HL-60/S4 treated with retinoic acid at 250 ng/mL for 4 days and 3 days (cell line): ENCODE results near the gene TIMM17A.

Experiments used
- in situ Hi-C: fragments of 300-500 bp; cut with MboI; formaldehyde crosslinking; loops from 2 replicates; pipeline ENCODE4 v1.7.0; 2022; ENCODE audit warnings: low sequenced_read_pairs

Gene TIMM17A

DNA sequence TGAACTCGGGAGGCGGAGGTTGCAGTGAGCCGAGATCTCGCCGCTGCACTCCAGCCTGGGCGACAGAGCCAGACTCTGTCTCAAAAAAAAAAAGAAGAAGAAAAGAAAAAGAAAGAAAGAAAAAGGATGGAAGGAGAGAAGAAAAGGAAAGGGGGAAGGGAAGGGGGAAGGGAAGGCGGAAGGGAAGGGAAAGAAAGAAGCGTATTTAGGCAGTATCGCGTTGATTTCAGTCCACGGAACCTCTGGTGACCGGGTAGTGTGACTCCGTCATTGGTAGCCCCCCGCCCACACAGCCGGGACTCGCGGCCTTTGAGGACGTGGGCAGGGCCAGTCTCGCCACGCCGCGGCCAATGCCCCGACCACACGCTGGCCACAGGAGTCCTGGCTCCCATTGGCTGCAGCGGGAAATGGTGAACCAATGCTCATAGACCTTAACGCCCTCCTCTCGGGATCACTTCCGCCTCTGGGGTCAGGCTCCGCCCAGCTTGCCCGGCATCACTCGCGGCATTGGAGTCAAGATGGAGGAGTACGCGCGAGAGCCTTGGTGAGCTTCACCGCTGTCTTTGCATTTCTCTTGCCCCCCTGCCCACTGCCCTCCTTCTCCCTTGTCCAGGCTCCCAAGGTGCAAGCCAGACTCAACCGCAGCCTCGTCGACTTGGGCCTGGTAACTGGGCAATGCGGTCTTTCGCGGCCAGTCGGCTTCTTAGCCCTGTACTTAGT lies at the start of gene TIMM17A:
TIMM17A (plus strand) TSS at position 495 of the 720 bp plus-strand sequence; CDS start at position 519, 24 bp downstream.
- in situ Hi-C loops: no loop called here

GRCh38 chr1:201906336-201906735 lies 49.0 kb upstream of the TIMM17A start:
- in situ Hi-C loops: no loop called here

DNA sequence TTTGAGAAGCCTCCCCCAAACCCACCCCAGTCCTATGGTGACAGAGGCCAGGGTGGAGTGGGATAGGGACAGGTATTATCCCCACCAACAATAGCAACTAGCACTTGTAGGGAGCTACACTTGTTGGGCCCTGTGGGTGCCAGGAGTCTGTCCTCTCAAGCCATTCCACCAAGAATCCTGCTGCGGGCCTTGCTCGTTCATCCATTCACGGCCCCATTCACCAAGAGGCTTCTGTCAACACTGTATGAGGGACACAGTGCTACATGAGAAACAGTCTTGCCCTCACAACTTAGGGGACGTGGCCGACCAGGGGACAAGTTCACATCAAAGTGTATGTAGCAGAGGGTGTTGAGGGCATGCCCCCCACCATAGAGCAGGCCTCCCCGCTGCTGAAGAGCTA lies 47.7 kb upstream of the TIMM17A start:
- in situ Hi-C loops: no loop called here

DNA sequence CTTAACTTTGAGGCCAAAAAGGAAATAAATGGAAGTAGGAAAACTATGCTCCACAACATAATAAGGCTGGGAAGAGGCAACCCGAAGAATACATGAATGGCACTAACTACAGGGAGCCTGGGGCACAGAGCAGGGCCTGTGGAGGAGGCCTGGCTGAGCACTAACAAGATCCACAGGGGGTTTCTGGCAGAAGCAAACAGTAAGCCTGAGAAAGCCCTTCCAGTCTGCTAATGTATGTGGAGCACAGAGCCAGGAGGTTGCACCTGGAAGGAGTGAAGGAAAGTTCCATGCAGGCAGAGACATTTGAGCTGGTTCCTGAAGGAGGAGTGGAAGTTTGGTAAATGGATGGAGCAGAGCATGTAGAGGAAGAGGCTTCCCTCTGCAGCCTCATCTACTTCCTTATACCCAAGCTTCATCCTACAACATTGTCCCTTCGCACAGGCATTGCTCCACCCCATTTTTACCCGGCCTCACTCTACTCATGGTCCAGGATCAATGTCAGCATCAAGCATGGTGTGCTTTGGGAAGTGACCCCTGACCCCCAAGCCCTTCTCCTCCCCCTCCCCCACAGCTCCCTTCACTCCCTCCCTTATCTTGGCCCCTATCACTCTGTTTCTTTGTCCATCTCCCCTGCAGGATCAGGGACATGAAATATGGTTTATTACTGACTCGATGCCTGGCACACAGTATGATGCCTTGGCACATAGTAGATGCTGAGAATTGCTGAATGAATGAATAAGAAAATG lies 43.3 kb upstream of the TIMM17A start:
- in situ Hi-C loops: no loop called here

DNA sequence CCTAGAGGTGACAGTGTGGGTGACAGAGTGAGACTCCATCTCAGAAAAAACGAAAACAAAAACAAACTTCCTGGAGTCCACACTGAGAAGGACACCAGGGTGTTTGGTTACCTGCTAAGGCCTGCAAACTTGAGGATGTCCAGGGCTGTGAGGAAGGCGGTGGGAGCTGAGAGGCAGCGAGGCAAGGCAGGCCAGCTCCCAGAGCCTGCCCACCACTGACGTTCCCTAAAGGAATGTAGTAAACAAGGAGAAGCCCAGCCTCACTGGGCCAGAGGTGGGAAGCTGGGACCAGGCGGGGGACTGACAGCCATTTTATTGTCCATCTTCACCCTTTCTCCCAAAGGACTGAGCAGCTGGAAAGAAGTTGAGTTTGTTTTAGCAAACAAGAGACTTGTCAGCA lies 42.5 kb upstream of the TIMM17A start:
- in situ Hi-C loops: no loop called here

DNA sequence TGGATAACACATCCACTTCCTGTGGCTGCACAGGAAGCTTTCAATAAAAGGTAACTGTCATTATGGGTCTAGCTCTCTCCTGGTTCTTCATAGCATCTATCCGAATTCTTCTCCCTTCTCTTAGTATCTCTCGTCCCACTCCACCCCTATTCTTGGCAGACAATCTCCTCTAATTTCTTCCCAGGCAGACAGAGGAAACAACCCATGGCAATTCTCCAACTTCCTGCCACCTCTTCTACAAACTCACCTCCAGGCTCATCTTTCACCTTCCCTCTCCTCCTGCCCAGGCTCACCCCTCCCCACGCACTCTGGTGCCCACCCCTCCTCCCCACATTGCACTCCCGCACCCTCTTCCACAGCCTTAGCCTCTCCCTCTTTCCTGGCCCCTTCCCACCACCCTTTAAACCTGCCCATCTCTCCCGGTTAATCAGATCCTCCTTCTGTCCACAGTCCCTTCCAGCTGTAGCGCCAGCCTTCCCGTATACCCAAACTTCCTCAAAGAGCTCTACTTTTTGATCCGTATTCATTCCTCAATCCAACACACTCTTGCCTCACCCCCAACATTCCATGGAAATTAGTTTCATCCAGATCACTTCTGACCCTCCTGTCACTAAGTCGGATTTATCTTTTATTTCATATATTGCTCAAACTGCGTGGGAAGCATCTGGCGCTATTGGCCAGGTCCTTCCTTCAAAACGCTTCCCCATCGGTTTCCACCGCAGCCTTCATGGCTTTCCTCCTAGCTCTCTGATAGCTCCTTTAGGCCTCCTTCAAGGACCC lies 40.7 kb upstream of the TIMM17A start:
- in situ Hi-C loops: no loop called here

GRCh38 chr1:201916649-201917249 lies 38.6 kb upstream of the TIMM17A start:
- in situ Hi-C loops: no loop called here

- in situ Hi-C loops: no loop called here
Measured at GRCh38 chr1:201917362-201918033, 37.8 kb upstream of the TIMM17A start.

DNA sequence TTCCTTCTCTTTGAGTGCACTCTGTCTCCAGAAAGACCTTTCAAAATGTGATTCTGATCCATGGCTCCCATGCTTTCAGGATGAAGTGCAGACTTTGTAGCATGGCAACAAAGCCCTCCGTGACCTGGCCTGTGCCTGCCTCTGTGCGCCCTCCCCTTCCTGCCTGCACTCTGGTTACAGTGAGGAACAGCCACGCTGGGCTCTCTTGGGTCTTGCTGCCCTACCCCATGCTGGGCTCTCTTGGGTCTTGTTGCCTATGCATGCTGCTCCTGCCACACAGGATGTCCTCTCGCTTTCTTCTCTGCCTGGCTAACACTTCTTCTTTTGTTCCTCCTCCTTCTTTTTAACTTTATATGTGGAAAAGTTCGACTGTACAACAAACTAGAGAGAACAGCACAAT lies 37.0 kb upstream of the TIMM17A start:
- in situ Hi-C loops: no loop called here

GRCh38 chr1:201921952-201922558 lies 33.2 kb upstream of the TIMM17A start:
- in situ Hi-C loops: no loop called here

DNA sequence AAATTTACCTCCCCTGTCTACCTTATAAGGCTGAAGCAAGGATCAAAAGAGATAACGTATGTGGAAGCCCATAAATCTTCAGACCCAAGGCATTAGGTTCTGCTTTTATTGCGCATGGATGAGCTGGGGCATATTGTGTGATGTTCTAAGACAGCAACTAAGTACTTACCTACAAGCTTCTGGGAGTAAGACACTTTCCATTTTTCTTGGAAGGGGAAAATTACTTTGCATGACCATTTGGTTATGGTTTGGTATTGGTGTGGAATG lies 30.1 kb upstream of the TIMM17A start:
- in situ Hi-C loops: no loop called here

DNA sequence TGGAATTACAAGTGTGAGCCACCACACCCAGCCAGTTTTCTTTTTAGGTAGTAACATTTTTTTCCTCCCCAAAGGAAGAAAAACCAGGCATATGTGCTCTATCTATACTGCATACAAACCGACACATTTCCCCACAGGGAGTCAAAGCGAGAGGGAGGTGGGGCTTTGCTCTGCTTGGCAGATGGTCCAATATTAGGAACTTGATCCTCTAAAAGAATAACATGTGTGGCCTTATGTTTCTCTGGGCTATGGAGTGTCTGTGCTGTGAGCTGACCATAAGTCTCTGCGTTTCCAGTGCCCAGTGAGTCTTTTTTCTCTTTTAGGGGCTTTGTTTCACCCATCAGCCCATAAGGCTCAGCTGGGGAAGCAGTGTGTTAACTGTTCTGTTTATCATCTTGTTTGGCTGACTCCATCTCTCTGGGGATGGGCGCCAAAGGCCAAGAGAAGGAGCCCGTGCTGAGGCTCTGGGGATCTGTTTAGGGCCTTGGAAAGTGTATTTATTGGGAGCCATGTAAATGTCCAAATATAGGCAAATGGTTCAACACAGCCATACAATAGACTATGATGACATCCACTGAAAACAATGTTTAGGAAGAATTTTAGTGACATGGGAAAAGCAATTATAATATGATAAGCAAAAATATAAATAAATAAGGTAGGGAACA lies 29.2 kb upstream of the TIMM17A start:
- in situ Hi-C loops: no loop called here

GRCh38 chr1:201928266-201928665 lies 27.0 kb upstream of the TIMM17A start:
- in situ Hi-C loops: no loop called here

DNA sequence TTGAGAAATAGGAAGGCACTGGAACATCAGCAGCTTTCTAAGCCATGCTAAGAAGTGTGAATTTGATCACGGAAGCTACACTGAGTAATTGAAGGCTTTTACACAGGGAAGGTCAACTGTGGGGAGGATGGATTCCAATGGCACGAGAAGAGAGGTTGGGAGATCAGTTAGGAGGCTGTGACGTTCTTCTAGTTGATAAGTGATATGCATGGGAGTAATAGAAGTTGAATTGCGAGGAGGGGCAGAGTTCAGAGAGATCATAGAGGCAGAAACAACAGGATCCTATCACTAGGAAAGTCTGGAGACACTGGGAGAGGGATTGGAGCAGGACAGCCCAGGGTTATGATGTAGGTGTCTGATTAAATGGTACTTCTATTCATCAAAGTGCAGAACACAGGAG lies 25.2 kb upstream of the TIMM17A start:
- in situ Hi-C loops: no loop called here

DNA sequence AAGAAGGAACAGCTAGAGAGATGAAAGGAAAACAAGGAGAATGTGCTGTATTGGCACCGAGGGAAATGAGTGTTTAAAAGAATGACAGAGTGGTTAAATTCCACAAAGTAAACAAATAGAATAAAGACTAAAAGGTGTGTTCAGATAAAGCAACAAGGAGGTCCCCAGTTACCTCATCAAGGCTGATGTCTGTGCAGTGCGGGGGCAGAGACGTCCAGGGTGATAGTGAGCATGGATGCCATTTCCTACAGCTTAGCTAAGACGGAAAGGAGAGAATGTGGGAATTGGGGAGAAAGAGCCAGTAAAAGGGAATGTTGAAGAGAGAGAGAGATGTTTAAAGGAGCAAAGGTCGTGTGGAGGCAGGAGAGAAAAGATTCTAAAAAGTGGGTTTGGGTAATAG lies 24.5 kb upstream of the TIMM17A start:
- in situ Hi-C loops: no loop called here

DNA sequence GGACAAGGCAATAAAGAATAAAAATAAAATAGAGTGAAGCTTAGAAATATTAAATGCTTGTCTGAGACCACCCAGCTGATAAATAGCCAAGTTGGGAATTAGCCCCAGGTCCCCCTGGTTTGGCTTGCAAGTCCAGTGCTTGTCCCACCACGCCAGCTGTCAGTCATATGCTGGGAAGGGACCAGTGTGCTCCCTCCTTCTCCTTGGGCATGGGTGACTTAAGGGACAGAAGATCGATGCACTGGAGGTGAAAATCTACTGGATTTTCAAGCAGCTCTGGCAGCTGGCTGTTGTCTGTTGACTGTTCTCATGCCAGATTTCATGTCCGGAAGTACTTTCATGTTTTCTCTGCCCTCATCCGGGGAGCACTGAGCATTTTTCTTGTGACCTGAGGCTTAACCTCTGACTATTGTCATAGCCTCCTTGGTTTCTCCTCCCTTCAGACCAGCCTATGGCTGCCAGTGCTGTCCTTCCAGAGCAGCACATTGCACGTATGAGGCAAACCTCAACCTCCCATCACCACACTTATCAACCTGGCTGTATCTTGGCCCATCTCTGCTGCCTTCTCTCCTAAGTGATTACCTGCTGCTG lies 21.4 kb upstream of the TIMM17A start:
- in situ Hi-C loops: no loop called here

DNA sequence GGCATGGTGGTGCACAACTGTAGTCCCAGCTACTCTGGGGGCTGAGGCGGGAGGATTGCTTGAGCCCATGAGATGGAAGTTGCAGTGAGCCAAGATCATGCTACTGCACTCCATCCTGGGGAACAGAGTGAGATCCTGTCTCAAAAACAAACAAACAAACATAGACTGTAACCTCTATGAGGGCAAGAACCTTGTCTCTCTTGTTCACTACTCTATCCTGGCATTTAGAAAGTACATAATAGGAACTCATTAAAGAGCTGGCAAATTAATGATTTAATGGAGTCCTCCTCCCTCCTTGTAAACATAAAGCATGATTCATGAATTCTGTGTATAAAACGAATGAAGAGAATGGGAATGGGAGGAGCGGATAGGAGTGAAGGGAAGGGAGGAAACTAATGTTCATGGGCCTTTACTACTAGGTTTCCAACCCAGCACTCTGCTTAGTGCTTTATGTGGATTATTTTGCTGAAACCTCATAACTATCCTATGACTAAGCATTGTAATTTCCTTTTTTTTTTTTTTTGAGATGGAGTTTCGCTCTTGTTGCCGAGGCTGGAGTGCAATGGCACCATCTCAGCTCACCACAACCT lies 17.6 kb upstream of the TIMM17A start:
- in situ Hi-C loops: no loop called here

- in situ Hi-C loops: no loop called here
Measured at GRCh38 chr1:201938440-201939035, 16.8 kb upstream of the TIMM17A start.

- in situ Hi-C loops: no loop called here
Measured at GRCh38 chr1:201939148-201939547, 16.2 kb upstream of the TIMM17A start.
